Endometrial microvascular endothelial cells (primary cell): Measurements from ENCODE around the gene GREM2. TPM values are rescaled to one million over a fixed set of nuclear protein-coding genes. Genes with fewer than 3 reads are reported as not detected.

ENCODE experiments used
- in situ Hi-C: cut with HindIII; loops from 2 replicates; pipeline ENCODE4 v1.10.0; 2017; ENCODE audit warnings: low sequenced_read_pairs, low pct_unique_long_range_greater_than_20kb; ENCODE audit errors: inconsistent ontology term
- total RNA-seq: library from RNA; depleted of rRNA; stranded (reverse); fragments of >200 nt; gene quantifications from one replicate; pipeline ENCODE4 v1.2.3, GENCODE V29; 2015; ENCODE audit errors: inconsistent ontology term

Gene GREM2
- total RNA-seq, 1 donor from 2014 or later, result not detected

DNA sequence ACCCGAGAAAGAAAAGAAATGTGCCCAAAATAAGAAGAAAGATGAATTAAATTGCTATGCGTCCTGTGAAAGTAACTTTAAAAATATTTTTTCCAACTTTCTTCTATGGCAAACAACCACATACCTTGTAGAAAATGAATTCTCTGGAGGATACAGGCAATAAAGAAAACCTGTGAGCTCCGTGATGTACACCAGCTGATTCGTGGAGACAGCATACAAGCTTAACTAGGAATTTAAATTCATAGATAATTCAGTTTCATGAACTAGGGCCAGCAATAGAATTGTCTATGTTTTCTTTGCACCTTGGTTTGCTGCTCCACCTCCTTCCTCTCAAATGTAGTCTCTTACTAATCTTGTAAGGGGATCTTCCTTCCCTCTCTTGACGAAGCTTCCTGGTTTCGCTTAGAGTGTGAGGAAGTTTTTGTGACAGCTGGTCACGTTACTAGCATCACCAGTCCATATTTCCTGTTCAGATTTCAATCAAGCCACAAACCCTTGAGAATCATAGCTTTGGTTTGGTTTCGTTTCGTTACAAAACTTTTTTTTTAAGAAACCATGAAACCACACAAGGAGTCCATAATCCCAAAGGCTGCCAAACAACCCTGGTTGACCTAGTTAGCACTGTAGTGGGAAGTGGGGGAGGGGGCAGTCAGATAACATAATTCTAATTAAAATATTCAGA lies 35.8 kb downstream of the GREM2 start:
- in situ Hi-C loops, result no loop called here

DNA sequence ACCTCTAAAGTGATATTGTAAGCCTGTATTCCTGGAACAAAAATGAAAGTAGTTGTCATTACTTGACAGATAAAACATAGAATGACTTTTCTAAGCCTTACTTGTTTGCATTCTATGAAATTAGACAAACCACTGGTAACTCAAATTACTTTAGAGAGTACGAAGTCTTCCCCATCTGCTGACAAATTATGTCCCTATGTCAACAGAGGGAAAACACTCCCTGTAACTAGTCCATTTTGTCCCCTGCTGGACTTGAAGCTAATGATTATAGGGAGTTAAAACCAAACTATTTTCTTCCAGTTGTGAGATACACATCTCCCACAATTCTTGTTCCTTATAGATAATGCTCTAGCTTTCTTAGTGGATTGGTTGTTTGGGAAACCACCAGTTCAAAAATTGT lies 39.6 kb downstream of the GREM2 start:
- in situ Hi-C loops, result no loop called here

DNA sequence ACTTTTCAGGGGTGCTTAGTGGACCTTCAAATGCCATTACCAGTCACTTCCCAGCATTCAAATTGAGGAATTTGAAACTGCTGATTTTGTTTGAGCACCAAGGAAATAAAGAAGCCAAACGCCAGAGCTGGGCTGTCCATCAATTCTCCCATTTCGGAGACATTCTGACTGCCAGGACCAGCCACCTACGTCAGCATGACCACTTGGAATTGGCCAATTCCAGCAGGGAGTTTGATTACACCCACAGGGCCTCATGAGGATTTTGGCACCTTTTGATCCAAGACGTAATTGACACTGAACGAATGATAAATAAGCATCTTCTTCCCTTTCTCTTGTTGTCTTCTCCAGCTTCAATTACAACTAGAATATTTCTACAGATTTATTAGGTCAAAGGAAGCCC lies 40.2 kb downstream of the GREM2 start:
- in situ Hi-C loops, result no loop called here

DNA sequence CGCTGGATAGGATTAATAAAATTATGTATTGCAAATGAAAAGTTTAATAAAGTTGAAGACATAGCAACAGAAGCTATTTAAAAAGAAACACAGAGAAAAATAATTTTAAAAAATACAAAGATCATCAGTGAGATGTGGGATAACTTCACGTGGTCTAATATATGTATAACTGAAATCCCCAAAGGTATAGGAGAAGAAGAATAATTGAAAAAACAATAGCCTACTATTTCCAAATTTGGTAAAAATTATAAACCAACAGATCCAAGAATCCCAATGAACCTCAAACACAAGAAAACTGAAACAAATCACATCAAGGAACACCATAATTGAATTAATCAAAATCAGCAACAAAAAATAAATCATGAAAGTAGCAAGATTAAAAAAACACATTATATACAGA lies 44.9 kb downstream of the GREM2 start:
- in situ Hi-C loops, result no loop called here

DNA sequence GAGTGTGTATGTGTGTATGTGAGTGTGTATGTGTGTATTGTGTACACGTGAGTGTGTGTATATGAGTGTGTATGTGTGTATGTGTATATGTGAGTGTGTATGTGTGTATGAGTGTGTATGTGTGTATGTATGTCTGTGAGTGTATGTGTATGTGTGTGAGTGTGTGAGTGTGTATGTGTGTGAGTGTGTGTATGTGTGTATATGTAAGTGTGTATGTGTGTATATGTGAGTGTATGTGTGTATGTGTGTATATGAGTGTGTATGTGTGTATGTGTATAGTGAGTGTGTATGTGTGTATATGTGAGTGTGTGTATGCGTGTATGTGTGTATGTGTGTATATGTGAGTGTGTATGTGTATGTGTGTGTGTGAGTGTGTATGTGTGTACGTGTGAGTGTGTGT lies 49.2 kb downstream of the GREM2 start:
- in situ Hi-C loops, result no loop called here

DNA sequence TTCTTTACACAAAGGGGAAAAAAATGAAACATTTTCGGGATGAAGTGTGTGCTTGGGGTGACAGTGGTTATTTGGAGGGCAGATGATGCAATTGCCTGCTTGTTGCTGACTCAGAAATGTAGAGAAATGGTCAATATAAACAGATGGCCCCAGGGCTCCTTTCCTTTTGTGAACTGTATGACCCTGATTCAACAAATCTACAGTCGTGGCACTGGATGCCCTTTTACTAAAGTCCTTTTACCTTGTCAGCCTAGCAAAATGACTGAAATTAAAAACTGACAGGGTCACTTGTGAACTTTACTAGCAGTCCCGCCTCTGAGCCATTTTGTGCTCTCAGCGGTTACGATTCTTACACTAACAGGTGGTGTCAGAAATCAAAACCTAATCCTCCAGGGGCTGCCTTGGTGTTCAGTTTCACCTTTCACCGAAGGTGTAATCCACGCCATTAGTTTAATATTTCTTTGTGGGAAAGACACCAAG lies 49.8 kb downstream of the GREM2 start:
- in situ Hi-C loops, result no loop called here

DNA sequence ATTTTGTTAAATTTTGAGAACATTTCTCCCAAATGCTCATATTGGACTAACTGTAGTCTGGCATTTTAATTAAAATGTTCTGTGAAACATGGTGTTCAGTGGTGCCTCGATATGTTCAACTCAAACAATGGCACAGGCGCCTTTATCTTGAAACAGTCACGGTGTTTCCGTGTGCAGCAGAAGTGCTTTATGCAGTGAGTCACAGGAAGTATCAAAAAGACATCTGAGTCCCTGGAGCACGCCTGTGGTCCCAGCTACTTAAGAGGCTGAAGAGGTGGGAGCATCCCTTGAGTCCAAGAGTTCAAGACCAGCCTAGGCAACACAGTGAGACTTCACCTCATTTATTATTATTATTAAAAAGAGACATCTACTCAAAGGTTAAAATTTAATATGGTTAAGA lies 52.2 kb downstream of the GREM2 start:
- in situ Hi-C loops, result no loop called here

DNA sequence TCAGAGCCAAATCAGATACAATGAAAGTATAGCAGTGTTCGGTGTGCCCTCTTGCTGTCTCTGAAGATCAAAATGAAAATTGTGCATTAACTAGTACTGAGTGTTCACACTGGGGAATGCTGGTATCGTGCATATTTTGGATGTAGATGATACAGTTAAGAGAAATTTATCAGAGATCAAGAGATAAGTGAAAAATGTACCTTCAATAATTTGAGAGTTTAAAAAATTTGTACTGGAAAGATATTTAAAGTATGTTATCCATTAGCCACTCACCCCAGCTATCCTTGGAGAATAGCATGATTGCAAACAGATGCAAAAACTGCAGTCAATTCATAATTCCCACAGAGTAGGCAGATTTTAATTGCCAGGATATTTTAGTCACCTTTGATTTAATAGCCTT lies 56.4 kb downstream of the GREM2 start:
- in situ Hi-C loops, result no loop called here

DNA sequence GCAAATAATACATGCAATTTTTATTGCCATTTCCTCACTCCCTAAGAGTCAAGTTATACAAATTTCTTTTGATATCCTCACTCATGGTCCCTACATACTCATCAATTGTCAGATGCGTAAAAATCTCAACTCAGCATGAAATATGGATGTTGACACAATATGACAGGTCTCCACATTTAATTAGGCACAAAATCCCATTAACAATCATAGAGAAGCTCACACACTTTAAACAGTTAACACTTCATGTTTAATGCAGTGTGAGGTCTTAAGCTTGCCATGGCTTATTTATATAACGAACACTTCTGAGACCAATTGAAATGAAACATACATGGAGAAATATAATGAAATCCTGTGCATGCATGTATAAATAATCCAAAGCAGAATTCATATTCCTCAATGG lies 58.6 kb downstream of the GREM2 start:
- in situ Hi-C loops, result no loop called here

DNA sequence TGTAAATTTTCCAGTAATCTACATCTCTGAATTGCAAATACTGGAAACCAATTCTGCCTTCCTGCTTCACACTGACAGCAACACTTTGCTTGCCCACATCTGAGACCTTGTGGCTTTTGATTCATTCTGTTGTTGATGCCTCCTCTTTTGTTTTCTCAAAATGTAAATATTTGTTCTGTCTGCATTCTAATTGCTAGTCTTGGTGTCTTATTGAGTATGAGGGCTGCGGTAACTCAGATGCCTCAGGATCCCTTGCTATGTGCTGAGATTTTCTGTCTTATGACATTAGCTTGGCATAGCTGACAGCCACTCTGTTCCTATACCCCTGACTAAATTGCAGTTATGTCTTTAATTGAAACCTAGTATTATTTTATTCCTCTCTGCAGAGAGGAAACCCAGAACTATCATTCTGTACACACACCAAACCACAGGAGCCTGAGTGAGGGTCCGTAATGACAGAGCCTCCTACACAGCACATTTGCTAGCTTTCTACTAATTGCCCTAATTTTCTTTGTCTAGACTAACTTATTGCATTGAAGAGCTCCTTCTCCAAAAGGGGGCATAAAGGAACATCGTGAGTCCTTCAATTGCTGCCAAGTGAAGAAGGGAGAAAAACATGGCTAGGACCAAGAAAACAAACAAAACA lies 72.1 kb downstream of the GREM2 start:
- in situ Hi-C loops, result no loop called here

DNA sequence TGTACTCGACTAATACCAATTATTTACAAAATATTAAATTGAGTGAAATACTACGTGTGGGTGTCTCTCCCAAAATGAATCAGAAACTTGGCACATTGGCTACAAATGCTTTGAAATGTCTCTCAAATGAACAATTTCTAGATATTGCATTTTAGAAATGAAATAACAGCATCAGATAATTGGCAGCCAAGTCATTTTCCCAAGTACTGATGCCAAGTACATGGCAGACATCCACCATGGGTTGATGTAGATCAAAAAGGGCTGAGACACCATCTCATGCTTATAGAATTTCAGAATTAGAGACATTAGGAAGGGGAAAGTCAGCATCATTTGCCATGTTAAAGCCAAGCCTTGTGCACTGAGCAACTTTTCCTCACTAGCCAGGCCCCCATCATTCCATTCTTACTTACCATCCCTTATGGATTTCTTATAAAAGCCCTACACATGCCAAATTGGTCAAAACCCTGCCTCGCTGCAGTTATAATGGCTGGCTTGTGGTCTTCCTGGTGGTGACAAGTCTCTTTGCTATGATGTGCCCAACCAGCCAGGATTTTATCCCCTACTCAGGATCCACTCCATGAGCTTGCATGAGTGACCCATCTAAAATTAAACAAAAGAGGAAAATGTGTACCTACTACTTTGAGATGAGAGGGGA lies 73.1 kb downstream of the GREM2 start:
- in situ Hi-C loops, result no loop called here

DNA sequence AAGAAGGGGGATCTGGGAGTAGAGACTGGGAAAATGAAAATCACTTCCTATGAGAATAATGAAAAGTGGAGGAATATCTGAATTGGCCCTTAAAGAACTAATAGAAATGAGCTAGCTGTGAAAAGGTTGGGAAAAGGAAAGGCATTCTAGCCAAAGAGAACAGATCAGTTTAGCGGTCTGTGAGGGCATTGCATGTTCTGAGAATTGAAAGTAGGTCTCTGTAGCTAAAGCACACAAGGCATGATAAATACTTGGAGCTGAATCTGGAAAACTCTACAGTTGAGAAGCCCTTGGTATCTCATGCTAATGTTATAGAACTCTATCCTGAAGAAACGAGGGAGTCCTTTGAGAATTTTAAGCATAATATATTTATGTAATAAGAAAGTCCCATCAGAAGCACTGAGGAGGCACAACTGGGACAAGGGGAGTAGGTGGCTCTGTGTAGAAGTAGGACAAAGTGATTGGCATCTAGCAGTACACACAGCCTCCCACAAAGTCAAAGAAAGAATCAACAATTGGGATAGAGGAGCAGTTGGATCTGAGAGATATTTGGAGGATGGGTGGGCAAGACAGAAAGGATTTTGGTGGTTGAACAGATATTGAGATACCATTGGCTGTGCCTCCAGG lies 78.7 kb downstream of the GREM2 start:
- in situ Hi-C loops, result no loop called here

DNA sequence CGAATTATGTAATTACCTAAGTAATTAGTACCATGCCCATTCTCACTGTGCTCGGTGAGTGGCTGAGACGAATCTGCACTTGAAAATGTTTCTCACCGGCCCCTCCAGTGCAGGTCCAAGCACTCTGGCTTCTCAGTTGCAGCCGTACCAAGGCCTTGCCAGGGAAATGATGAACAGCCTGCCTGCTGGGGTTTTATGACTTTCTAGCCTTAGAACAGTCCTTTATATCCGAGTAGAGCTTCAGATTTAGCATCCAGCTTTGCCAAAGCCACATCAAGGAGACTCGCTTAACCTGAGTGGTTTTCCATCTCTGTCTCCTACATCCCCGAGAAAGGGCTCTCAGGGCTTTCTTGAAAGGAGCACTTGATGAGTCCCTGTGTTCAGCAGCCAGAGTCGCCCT lies 83.4 kb downstream of the GREM2 start:
- in situ Hi-C loops, result no loop called here

DNA sequence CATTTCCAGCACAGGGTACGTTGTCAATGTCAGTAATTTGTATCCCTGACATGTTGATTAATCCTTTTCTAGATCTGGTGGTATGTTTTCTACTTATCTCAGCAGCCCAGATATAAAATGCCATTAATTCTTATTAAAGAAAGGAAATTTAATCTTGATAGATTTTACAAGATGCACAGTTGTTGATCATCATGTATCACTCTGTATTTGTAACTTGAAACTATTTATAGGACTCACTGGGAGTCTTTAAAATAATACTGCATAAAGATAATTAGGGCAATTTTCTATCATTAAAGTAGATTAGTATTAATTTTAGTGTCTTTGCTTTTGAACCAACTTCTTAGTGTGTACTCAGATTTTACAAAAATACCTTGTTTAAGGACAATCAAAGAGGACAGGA lies 84.9 kb downstream of the GREM2 start:
- in situ Hi-C loops, result no loop called here

DNA sequence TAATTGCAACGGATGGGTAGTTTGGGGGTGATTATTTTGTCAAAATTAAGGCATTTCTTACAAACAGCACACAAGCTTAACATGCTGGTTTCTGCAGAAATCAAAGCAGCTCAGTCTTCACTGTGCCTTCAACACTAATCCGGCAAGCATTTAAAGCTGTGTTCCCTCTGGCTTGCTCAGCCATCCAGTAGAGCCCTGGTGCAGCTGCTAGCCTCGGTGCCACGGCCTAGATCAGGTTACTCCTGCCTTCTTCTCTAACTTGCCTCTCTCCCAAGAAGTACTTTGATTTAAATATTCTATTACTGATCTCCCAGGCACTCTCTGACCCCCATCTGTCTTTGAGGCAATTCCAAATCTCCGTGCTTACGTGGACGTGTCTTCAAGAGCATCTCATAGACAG lies 85.6 kb downstream of the GREM2 start:
- in situ Hi-C loops, result no loop called here

DNA sequence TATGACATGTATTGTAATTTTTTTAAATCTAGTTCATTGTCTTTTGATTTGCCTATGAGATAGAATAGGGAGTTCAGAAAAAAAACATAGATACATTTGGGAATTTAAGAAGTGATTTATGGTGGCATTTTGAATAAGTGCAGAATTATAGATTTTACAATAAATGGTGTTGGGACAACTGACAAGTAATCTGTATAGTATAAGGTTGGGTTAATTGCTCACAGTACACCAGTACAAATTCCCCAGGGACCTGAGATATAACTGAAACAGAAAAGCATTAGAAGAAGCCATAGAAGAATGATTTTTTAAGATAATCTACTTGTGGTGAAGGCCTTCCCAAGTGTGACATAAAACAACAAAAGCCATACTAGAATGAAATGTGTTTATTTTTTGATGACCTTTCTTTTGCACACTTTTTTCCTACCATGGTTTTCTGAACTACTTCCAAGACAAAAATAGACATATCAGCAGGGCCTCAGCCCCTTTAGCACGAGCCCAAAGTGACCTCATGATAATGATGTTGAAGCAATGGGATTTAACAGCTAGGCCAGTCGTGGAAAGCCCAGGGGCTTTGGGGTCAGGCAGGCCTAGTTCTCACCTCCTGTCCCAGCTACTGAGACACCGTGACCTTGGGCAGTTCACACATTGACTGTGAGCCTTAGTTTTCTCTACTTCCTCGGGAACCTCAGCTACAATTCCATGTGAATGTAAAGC lies 87.4 kb downstream of the GREM2 start:
- in situ Hi-C loops, result no loop called here

DNA sequence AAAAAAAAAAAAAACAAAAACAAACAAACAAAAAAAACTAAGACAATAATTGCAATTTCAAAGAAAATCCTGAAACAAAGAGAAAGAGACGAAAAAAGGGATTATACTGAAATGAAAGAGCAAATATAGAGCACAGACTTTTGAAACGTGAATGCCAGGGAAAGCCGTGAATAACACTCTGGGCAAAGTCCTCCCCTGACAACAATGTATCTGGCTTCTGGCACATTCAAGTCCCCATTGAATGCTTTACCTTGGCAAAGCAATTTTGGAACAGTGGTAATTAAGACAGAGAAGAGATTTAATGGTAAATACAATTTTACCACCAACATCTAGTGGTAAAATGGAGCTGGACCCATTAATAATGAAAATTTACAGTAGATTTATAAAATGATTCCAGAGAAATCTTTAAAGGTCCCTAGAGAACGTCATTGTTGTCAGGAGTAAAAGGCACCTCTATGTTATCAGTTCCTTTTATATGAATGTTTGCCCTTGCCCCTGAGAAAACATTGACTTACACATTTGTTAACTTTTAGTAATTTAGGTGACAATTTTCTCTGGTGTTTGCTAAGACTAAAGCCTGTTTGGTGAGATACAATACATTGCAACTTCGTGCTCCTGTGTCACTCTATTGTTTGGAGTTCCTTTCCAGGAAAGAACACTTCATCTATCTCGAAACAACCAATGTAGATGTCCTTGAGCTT lies 89.7 kb downstream of the GREM2 start:
- in situ Hi-C loops, result no loop called here

DNA sequence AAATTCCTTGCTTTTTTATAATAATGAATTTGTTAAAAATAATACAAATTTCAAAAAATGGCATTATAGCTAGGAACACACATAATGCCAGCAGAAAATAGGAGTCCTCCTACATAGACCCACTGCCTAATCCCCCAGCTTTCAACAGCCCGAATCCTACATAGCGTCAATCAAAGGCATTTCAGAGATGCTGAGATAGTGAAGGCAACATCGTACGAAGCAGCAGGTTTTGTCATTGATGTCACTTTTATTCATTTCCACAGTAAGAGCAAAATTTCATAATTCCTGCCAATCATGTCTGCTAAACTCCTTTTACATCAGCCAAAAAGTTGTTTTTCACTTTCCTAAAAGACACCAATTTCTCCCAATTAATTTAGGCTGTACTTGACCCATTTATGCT lies 94.1 kb downstream of the GREM2 start:
- in situ Hi-C loops, result no loop called here

DNA sequence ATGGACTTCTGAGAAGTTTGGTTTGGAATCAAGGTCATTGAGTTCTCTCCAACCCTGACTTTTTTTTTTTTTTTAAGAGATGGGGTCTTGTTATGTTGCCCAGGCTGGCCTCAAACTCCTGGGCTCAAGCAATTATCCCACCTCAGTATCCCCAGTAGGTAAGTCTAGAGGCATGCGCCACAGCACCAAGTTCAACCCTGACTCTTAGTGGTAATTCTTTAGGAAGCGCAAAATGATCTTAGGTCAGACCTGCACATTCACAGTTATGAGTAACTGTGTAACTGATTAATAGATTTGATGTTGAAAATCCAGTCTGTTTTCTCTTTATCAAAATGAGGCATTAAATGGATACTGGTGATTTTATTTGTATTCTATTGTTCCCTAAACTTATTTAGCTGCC lies 95.9 kb downstream of the GREM2 start:
- in situ Hi-C loops, result no loop called here
